Right atrium auricular region (tissue), 2 donors: ENCODE results near the gene RAI1. TPM values are rescaled to one million over a fixed set of nuclear protein-coding genes. Genes with fewer than 3 reads are reported as not detected.

ENCODE experiments used
- DNase-seq: peaks from one replicate; pipeline ENCODE4 v3.0.0-alpha.2; 2019; ENCODE audit warnings: low spot score
- H3K27ac ChIP-seq, 2 donors: fragments of 200-600 bp; sonication (generic); 1 replicate in 1 of 2; 2 replicates in 1 of 2; pipeline ENCODE4 v1.5.1; 2016 to 2019
- H3K27me3 ChIP-seq, 2 donors: fragments of 200-600 bp; sonication (generic); one replicate each; pipeline versions ENCODE4 v1.5.1 to v1.6.0; 2017 to 2019
- H3K36me3 ChIP-seq: fragments of 200-600 bp; sonication (generic); one replicate; pipeline ENCODE4 v1.5.1; 2016
- H3K4me1 ChIP-seq, 2 donors: fragments of 200-600 bp; sonication (generic); one replicate each; pipeline versions ENCODE4 v1.5.1 to v1.6.0; 2017 to 2019
- H3K4me3 ChIP-seq, 2 donors: fragments of 200-600 bp; sonication (generic); 1 replicate in 1 of 2; 2 replicates in 1 of 2; pipeline ENCODE4 v1.5.1; 2017 to 2019; ENCODE audit warnings: mild to moderate bottlenecking in 1 of 2, moderate library complexity in 1 of 2
- H3K9me3 ChIP-seq, 2 donors: fragments of 200-600 bp; sonication (generic); one replicate each; pipeline ENCODE4 v1.5.1; 2019
- CTCF ChIP-seq, 2 donors: fragments of 200-600 bp; sonication (generic); IDR thresholded peaks; one replicate each; pipeline ENCODE4 v1.5.1; 2019; ENCODE audit warnings: antibody characterized with exemption in 2 of 2
- total RNA-seq, 2 donors: library from RNA; depleted of rRNA; stranded (reverse); fragments of >200 nt; gene quantifications; one replicate each; pipeline ENCODE4 v1.1.0, GENCODE V29; 2016

The RAI1 gene
- total RNA-seq, 2 donors from 2014 or later, result 23.8 to 24.9 TPM

- Histone ChIP-seq H3K4me1 (peaks cover 0 to 76% of the 10 kb centered on the region in 2 donors), H3K9me3 (no peaks in the 10 kb centered on the region), H3K4me3 (no peak overlapping the region), H3K36me3 (no peaks in the 10 kb centered on the region), H3K27ac (peak overlapping the region in 1 of 2 donors; percentile 49), H3K27me3 (no peaks in the 10 kb centered on the region)
- no peak for DNase-seq
- TF ChIP-seq CTCF (IDR thresholded peaks at IDR 0.05), result no peak
These were observed 85.0 kb downstream of the RAI1 start for GRCh38 chr17:17766077-17766743.

GRCh38 chr17:17766744-17767120 is 85.5 kb downstream of the RAI1 start:
- DNase-seq, result no peak
- Histone ChIP-seq H3K4me1 (peaks cover 0 to 80% of the 10 kb centered on the region in 2 donors), H3K9me3 (no peaks in the 10 kb centered on the region), H3K36me3 (no peaks in the 10 kb centered on the region), H3K27me3 (no peaks in the 10 kb centered on the region), H3K27ac (peak overlapping the region in 1 of 2 donors; percentile 49), H3K4me3 (no peak overlapping the region)
- no peak for TF ChIP-seq CTCF (IDR thresholded peaks at IDR 0.05)

- no peak for TF ChIP-seq CTCF (IDR thresholded peaks at IDR 0.05)
- DNase-seq, result no peak
- H3K9me3 ChIP-seq, result no peaks in the 10 kb centered on the region
- H3K4me3 ChIP-seq, result no peak overlapping the region
- peaks cover 0 to 80% of the 10 kb centered on the region in 2 donors for H3K4me1 ChIP-seq
- H3K27me3 ChIP-seq, result no peaks in the 10 kb centered on the region
- peak overlapping the region in 1 of 2 donors; percentile 75 for H3K27ac ChIP-seq
- H3K36me3 ChIP-seq, result no peaks in the 10 kb centered on the region
These were observed 86.1 kb downstream of the RAI1 start for GRCh38 chr17:17767154-17767869.

DNA sequence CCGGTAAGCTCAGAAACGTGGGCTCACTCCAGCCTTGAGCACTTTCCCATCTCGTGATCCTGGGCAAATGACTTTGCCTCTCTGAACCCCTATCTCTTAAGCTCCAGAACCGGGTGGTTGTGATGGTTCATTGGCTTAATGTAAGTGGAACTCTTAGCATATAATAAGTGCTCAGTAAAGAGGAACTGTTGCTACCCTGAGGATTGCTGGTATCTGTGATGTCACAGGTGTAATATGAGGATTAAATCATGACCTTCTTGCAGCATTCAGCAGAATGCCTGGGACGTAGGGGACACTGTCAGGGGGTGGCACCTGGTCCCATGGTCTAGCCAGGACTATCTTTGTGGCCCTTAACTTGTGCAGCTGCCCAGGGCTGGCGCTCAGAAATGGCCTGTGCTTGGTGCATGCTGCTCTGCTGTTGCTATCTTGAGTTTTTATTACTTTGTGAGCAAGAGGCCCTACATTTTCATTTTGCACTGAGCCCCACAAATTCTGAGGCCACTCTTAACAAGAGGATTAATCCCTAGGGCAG is 86.7 kb downstream of the RAI1 start:
- no peak overlapping the region for H3K4me3 ChIP-seq
- no peaks in the 10 kb centered on the region for H3K27me3 ChIP-seq
- peaks cover 0 to 73% of the 10 kb centered on the region in 2 donors for H3K4me1 ChIP-seq
- no peak for TF ChIP-seq CTCF (IDR thresholded peaks at IDR 0.05)
- peak overlapping the region; percentile 75 to 79 for H3K27ac ChIP-seq
- DNase-seq, result no peak
- H3K9me3 ChIP-seq, result no peaks in the 10 kb centered on the region
- no peaks in the 10 kb centered on the region for H3K36me3 ChIP-seq

DNA sequence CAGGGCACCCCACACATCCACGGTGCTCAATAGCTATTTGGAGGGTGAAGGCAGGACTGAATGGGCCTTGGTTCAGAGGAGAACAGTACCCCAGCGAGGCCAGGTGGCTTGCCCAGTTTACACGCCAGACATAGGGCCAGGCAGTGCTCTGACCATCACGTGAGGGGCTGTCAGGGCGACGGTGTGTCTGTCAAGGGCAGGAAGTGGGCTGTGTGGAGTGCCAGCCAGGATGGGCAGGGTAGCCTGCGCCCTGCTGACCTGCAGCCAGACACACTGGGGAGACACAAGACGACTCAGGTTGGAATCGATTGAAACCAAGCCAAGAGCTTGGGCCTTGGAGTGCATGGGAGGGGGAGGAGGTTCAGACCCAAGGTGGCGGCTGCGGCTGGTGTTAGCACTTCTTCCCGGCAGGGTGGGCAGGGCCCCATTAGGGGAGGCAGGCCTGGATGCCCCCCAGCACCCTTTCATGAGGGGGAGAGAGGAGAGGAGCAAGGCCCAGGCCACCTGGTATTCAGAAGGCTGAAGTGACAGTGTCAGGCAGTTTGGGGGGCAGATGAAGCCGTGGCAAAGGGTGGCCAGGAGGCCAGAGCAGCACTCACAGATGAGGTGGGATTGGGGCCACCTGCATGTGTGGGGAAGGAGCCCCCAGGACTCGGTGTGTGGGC is 87.3 kb downstream of the RAI1 start:
- Histone ChIP-seq H3K4me1 (peaks cover 0 to 68% of the 10 kb centered on the region in 2 donors), H3K4me3 (no peak overlapping the region), H3K9me3 (no peaks in the 10 kb centered on the region), H3K36me3 (no peaks in the 10 kb centered on the region), H3K27ac (peak overlapping the region; percentile 75 to 79), H3K27me3 (no peaks in the 10 kb centered on the region)
- no peak for DNase-seq
- no peak for TF ChIP-seq CTCF (IDR thresholded peaks at IDR 0.05)
